Measurements from ENCODE around the gene GFPT1. TPM values are rescaled to one million over a fixed set of nuclear protein-coding genes. Genes with fewer than 3 reads are reported as not detected.

The GFPT1 gene
- total and polyA plus RNA-seq, 2 donors (not counting 1 experiment from before 2014, with no cell fraction given), result 39.1 to 53.0 TPM

DNA sequence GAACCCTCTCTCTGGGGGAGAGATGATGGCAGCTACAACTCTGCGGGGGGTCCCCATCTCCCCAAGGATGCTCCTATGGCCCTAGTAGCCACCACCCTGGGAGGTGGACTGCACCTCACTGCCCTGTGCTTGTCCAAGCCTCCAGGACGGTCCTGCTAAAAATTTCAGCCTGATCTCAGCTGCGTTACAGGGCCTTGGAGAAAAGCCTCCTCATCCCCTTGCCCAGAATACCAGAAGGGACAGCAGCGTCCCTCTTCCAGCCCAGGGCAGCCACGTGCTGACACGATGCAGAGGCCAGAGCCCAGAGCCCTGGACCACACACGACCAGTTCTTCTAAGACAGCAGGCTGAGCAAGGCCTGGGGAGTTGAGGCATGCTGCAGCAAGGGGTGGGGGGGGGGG, 81.9 kb downstream of the GFPT1 start:
- no peak overlapping the region for H3K9ac ChIP-seq (ENCODE audit: insufficient read depth, low read length)
- no peaks in the 10 kb centered on the region for H3K36me3 ChIP-seq (ENCODE audit: control insufficient read depth, insufficient read depth, low read length)

DNA sequence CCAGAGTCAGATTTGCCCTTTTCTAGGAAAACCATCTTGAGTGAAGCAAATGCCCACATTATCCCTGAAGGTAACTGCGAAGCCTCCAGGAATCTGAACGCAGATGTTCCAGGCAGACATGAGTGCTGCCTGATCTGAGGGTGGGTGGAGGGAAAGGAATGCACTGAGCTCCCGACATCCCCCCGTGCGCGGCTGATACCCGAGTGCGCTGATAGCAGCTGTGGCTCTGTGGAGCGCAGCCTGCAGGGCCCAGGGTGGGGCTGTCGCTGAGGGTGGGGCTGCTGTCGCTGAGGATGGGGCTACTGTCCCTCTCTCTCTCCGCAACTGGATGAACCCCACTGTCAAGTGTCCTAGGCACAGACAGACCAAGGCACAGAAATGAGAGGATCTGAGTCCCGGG, 82.4 kb downstream of the GFPT1 start:
- Histone ChIP-seq H3K79me2 (ENCODE audit: control insufficient read depth, insufficient read depth, low read length) (no peaks in the 10 kb centered on the region), H3K4me3 (replicated peaks in 1 of 4; ENCODE audit: control extremely low read depth in 1 of 4, insufficient read depth in 1 of 4, low read depth in 3 of 4, low read length in 4 of 4) (no peak overlapping the region), H3K4me1 (ENCODE audit: control insufficient read depth, extremely low read depth, insufficient read depth, low read length) (peaks cover 4% of the 10 kb centered on the region), H2AFZ (ENCODE audit: low read length) (no peak overlapping the region), H3K9me3 (ENCODE audit: control insufficient read depth, insufficient read depth, low read depth, low read length) (no peaks in the 10 kb centered on the region), H3K9ac (ENCODE audit: insufficient read depth, low read length) (no peak overlapping the region), H3K36me3 (ENCODE audit: control insufficient read depth, insufficient read depth, low read length) (no peaks in the 10 kb centered on the region), H3K27ac (ENCODE audit: insufficient read depth, low read length) (no peak overlapping the region), H4K20me1 (ENCODE audit: control insufficient read depth, extremely low read depth, insufficient read depth, low read length) (no peaks in the 10 kb centered on the region), H3K27me3 (ENCODE audit: control insufficient read depth, insufficient read depth, low read length) (no peaks in the 10 kb centered on the region), H3K4me2 (ENCODE audit: extremely low read depth, insufficient read depth, low read length) (no peak overlapping the region)
- no peak for TF ChIP-seq EZH2 (IDR thresholded peaks at IDR 0.05; ENCODE audit: low read length, missing control alignments)
- TF ChIP-seq, protein P1, sequence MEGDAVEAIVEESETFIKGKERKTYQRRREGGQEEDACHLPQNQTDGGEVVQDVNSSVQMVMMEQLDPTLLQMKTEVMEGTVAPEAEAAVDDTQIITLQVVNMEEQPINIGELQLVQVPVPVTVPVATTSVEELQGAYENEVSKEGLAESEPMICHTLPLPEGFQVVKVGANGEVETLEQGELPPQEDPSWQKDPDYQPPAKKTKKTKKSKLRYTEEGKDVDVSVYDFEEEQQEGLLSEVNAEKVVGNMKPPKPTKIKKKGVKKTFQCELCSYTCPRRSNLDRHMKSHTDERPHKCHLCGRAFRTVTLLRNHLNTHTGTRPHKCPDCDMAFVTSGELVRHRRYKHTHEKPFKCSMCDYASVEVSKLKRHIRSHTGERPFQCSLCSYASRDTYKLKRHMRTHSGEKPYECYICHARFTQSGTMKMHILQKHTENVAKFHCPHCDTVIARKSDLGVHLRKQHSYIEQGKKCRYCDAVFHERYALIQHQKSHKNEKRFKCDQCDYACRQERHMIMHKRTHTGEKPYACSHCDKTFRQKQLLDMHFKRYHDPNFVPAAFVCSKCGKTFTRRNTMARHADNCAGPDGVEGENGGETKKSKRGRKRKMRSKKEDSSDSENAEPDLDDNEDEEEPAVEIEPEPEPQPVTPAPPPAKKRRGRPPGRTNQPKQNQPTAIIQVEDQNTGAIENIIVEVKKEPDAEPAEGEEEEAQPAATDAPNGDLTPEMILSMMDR (conservative IDR thresholded peaks at IDR 0.05 in 1 of 2, IDR thresholded peaks at IDR 0.05 in 1 of 2; ENCODE audit: low read depth in 1 of 2, low read length in 2 of 2), result no peak
- DNase-seq (ENCODE audit: low read depth in 2 of 2), result no peak

More for the DNA sequence above, 81.9 kb downstream of the GFPT1 start:
- Histone ChIP-seq H4K20me1 (ENCODE audit: control insufficient read depth, extremely low read depth, insufficient read depth, low read length) (no peaks in the 10 kb centered on the region), H3K9me3 (ENCODE audit: control insufficient read depth, insufficient read depth, low read depth, low read length) (no peaks in the 10 kb centered on the region), H3K4me3 (replicated peaks in 1 of 4; ENCODE audit: control extremely low read depth in 1 of 4, insufficient read depth in 1 of 4, low read depth in 3 of 4, low read length in 4 of 4) (no peak overlapping the region), H3K79me2 (ENCODE audit: control insufficient read depth, insufficient read depth, low read length) (no peaks in the 10 kb centered on the region), H3K27me3 (ENCODE audit: control insufficient read depth, insufficient read depth, low read length) (no peaks in the 10 kb centered on the region), H2AFZ (ENCODE audit: low read length) (no peak overlapping the region), H3K4me1 (ENCODE audit: control insufficient read depth, extremely low read depth, insufficient read depth, low read length) (peaks cover 5% of the 10 kb centered on the region), H3K4me2 (ENCODE audit: extremely low read depth, insufficient read depth, low read length) (no peak overlapping the region), H3K27ac (ENCODE audit: insufficient read depth, low read length) (no peak overlapping the region)
- DNase-seq (ENCODE audit: low read depth in 2 of 2), result no peak
- TF ChIP-seq EZH2 (IDR thresholded peaks at IDR 0.05; ENCODE audit: low read length, missing control alignments), result no peak
- TF ChIP-seq, protein P1 (conservative IDR thresholded peaks at IDR 0.05 in 1 of 2, IDR thresholded peaks at IDR 0.05 in 1 of 2; ENCODE audit: low read depth in 1 of 2, low read length in 2 of 2), result no peak

DNA sequence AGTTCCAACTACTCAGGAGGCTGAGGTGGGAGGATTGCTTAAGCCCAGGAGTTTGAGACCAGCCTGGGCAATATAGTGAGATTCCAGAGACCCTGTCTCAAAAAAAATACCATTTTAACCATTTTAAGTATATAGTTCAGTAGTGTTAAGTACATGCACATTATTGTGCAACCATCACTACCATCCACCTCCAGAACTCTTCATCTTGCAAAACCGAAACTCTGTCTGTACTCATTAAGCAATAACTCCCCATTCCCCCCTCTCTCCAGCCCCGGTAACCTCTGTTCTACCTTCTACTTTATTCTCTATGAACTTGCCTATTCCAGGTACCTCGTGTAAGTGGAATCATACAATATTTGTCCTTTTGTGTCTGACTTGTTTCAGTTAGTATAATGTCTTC, 86.4 kb downstream of the GFPT1 start:
- Histone ChIP-seq H3K4me3 (replicated peaks in 1 of 4; ENCODE audit: control extremely low read depth in 1 of 4, insufficient read depth in 1 of 4, low read depth in 3 of 4, low read length in 4 of 4) (no peak overlapping the region), H2AFZ (ENCODE audit: low read length) (no peak overlapping the region), H3K79me2 (ENCODE audit: control insufficient read depth, insufficient read depth, low read length) (no peaks in the 10 kb centered on the region), H4K20me1 (ENCODE audit: control insufficient read depth, extremely low read depth, insufficient read depth, low read length) (no peaks in the 10 kb centered on the region), H3K36me3 (ENCODE audit: control insufficient read depth, insufficient read depth, low read length) (no peaks in the 10 kb centered on the region), H3K4me2 (ENCODE audit: extremely low read depth, insufficient read depth, low read length) (no peak overlapping the region), H3K9me3 (ENCODE audit: control insufficient read depth, insufficient read depth, low read depth, low read length) (no peaks in the 10 kb centered on the region), H3K4me1 (ENCODE audit: control insufficient read depth, extremely low read depth, insufficient read depth, low read length) (peaks cover 16% of the 10 kb centered on the region), H3K9ac (ENCODE audit: insufficient read depth, low read length) (no peak overlapping the region), H3K27me3 (ENCODE audit: control insufficient read depth, insufficient read depth, low read length) (no peaks in the 10 kb centered on the region), H3K27ac (ENCODE audit: insufficient read depth, low read length) (no peak overlapping the region)
- DNase-seq (ENCODE audit: low read depth in 2 of 2), result no peak
- TF ChIP-seq, protein P1 (conservative IDR thresholded peaks at IDR 0.05 in 1 of 2, IDR thresholded peaks at IDR 0.05 in 1 of 2; ENCODE audit: low read depth in 1 of 2, low read length in 2 of 2), result no peak
- TF ChIP-seq EZH2 (IDR thresholded peaks at IDR 0.05; ENCODE audit: low read length, missing control alignments), result no peak

Measured in fibroblast of lung (primary cell).